MM.1S (cell line): Measurements from ENCODE around the gene VPS26B.
A peak's percentile ranks its signal among the peaks of the same experiment; 100 is the strongest.

Experiments
- DNase-seq: peaks from one replicate; pipeline ENCODE4 v3.0.0-alpha.2; 2015
- H2AFZ ChIP-seq: fragments of 300-600 bp; sonication (generic); 2 replicates; pipeline ENCODE4 v1.6.0; 2016; ENCODE audit warnings: antibody characterized with exemption, low read length
- H3F3A ChIP-seq: fragments of 300-600 bp; sonication (generic); 2 replicates; pipeline ENCODE4 v1.6.1; 2016; ENCODE audit warnings: mild to moderate bottlenecking, antibody characterized with exemption, low read length, moderate library complexity, mixed read lengths; ENCODE audit not compliant: insufficient read depth
- H3K27ac ChIP-seq: fragments of 300-600 bp; sonication (generic); 2 replicates; pipeline ENCODE4 v1.5.1; 2016; ENCODE audit warnings: mild to moderate bottlenecking, low read length
- H3K27me3 ChIP-seq: fragments of 300-600 bp; sonication (generic); replicated peaks from 2 replicates; pipeline ENCODE4 v1.6.0; 2016; ENCODE audit warnings: low read length; ENCODE audit not compliant: insufficient read depth
- H3K36me3 ChIP-seq: fragments of 300-600 bp; sonication (generic); replicated peaks from 2 replicates; pipeline ENCODE4 v1.6.1; 2016; ENCODE audit warnings: mild to moderate bottlenecking, low read length, mixed read lengths; ENCODE audit not compliant: insufficient read depth
- H3K4me1 ChIP-seq: fragments of 300-600 bp; sonication (generic); 2 replicates; pipeline ENCODE4 v1.6.1; 2016; ENCODE audit warnings: low read length, mixed read lengths
- H3K4me2 ChIP-seq: fragments of 300-600 bp; sonication (generic); 2 replicates; pipeline ENCODE4 v1.6.0; 2016; ENCODE audit warnings: low read depth, low read length
- H3K4me3 ChIP-seq: fragments of 300-600 bp; sonication (generic); 2 replicates; pipeline ENCODE4 v1.5.1; 2016; ENCODE audit warnings: low read length, mixed read lengths
- H3K79me2 ChIP-seq: fragments of 300-600 bp; sonication (generic); 2 replicates; pipeline ENCODE4 v1.6.1; 2016; ENCODE audit warnings: mixed run types, low read length, mixed read lengths
- H3K9ac ChIP-seq: fragments of 300-600 bp; sonication (generic); 2 replicates; pipeline ENCODE4 v1.6.1; 2016; ENCODE audit warnings: low read length, mixed read lengths
- H3K9me2 ChIP-seq: fragments of 300-600 bp; sonication (generic); replicated peaks from 2 replicates; pipeline ENCODE4 v1.6.1; 2016; ENCODE audit warnings: mild to moderate bottlenecking, low read length, mixed read lengths; ENCODE audit not compliant: insufficient read depth
- H3K9me3 ChIP-seq: fragments of 300-600 bp; sonication (generic); replicated peaks from 2 replicates; pipeline ENCODE4 v1.6.1; 2016; ENCODE audit warnings: mild to moderate bottlenecking, low read length, mixed read lengths; ENCODE audit not compliant: insufficient read depth
- H4K20me1 ChIP-seq: fragments of 300-600 bp; sonication (generic); 2 replicates; pipeline ENCODE4 v1.6.1; 2016; ENCODE audit warnings: mild to moderate bottlenecking, low read length, moderate library complexity, mixed read lengths; ENCODE audit not compliant: insufficient read depth
- CTCF ChIP-seq: fragments of 300-600 bp; sonication (generic); IDR thresholded peaks from 2 replicates; pipeline ENCODE4 v1.5.1; 2016; ENCODE audit warnings: antibody characterized with exemption, low read length, mixed read lengths
- EZH2 ChIP-seq: fragments of 300-600 bp; sonication (generic); optimal IDR thresholded peaks from 2 replicates; pipeline ENCODE3; 2017; ENCODE audit warnings: low read depth, mild to moderate bottlenecking, antibody characterized with exemption, low read length, mixed read lengths
- EZH2phosphoT487 ChIP-seq: fragments of 300-600 bp; sonication (generic); IDR thresholded peaks from 2 replicates; pipeline ENCODE4 v1.6.1; 2018; ENCODE audit warnings: antibody characterized with exemption, low read length

The VPS26B gene

GRCh38 chr11:134216816-134217215 lies 7.7 kb upstream of the VPS26B start:
- TF ChIP-seq EZH2 (no peak), EZH2phosphoT487 (no peak), CTCF (no peak)
- Histone ChIP-seq H4K20me1 (peaks cover 22% of the 10 kb centered on the region; the same call in 1 of the 2 replicates), H3K27me3 (no peaks in the 10 kb centered on the region), H2AFZ (no peak overlapping the region), H3K4me2 (no peak overlapping the region), H3K4me1 (peaks cover 14% of the 10 kb centered on the region), H3K9me3 (no peaks in the 10 kb centered on the region), H3K9ac (no peak overlapping the region), H3K9me2 (no peaks in the 10 kb centered on the region), H3K4me3 (no peak overlapping the region), H3F3A (no peaks in the 10 kb centered on the region; the same call in 1 of the 2 replicates), H3K79me2 (peaks cover 97% of the 10 kb centered on the region), H3K36me3 (no peaks in the 10 kb centered on the region; the same call in 1 of the 2 replicates), H3K27ac (no peak overlapping the region)
- DNase-seq: no peak

- H3K4me2 ChIP-seq: peak overlapping the region; percentile 74
- peak overlapping the region; percentile 95 for H3K4me3 ChIP-seq
- peak overlapping the region; percentile 90; the same call in 1 of the 2 replicates for H3K27ac ChIP-seq
- peaks cover 88% of the 10 kb centered on the region for H3K79me2 ChIP-seq
- peaks cover 3% of the 10 kb centered on the region; the same call in 1 of the 2 replicates for H3F3A ChIP-seq
- no peaks in the 10 kb centered on the region for H3K9me3 ChIP-seq
- H3K36me3 ChIP-seq: no peaks in the 10 kb centered on the region; the same call in 1 of the 2 replicates
- peak overlapping the region; percentile 96 for H3K9ac ChIP-seq
- peak overlapping the region; percentile 36; the same call in 1 of the 2 replicates for H2AFZ ChIP-seq
- DNase-seq: no peak
- H3K27me3 ChIP-seq: no peaks in the 10 kb centered on the region
- no peaks in the 10 kb centered on the region for H4K20me1 ChIP-seq
- peaks cover 32% of the 10 kb centered on the region for H3K4me1 ChIP-seq
- no peak for TF ChIP-seq EZH2phosphoT487
- TF ChIP-seq CTCF: no peak
- TF ChIP-seq EZH2: no peak
- no peaks in the 10 kb centered on the region for H3K9me2 ChIP-seq
These were observed 1.4 kb upstream of the VPS26B start for GRCh38 chr11:134223121-134223520.

GRCh38 chr11:134224710-134225664 lies 516 bp downstream of the VPS26B start:
- TF ChIP-seq EZH2phosphoT487 (no peak), EZH2 (no peak), CTCF (no peak)
- H3K4me1 ChIP-seq: peaks cover 35% of the 10 kb centered on the region
- H3F3A ChIP-seq: peaks cover 3% of the 10 kb centered on the region; the same call in 1 of the 2 replicates
- peaks cover 87% of the 10 kb centered on the region for H3K79me2 ChIP-seq
- H2AFZ ChIP-seq: peak overlapping the region; percentile 82
- peak overlapping the region; percentile 52; the same call in 1 of the 2 replicates for H3K27ac ChIP-seq
- DNase-seq: peak; percentile 76
- no peaks in the 10 kb centered on the region for H4K20me1 ChIP-seq
- peak overlapping the region; percentile 95 for H3K4me3 ChIP-seq
- no peaks in the 10 kb centered on the region for H3K9me3 ChIP-seq
- no peaks in the 10 kb centered on the region for H3K27me3 ChIP-seq
- H3K9me2 ChIP-seq: no peaks in the 10 kb centered on the region
- peak overlapping the region; percentile 74 for H3K4me2 ChIP-seq
- no peaks in the 10 kb centered on the region; the same call in 1 of the 2 replicates for H3K36me3 ChIP-seq
- H3K9ac ChIP-seq: peak overlapping the region; percentile 82
